ENCODE results near the gene CCDC144A. TPM values are rescaled to one million over a fixed set of nuclear protein-coding genes. Genes with fewer than 3 reads are reported as not detected.
"Not testable (repeated sequence)": the region's sequence is repeated elsewhere in the genome, so short reads cannot be mapped to it uniquely, and the experiment has no call there.

CCDC144A gene
- total and polyA plus RNA-seq, 11 donors = 0.31 to 4.4 (median 1.3) TPM; not detected in 1

GRCh38 chr17:16751224-16751923 lies 61.3 kb downstream of the CCDC144A start:
- WGBS, 4 donors = 0 to 47% (median 28%) methylated on average over 3 to 10 of the region's 10 CpGs
- H3K4me3 ChIP-seq; H3K27ac ChIP-seq; intact Hi-C loops (cut with DNase I); H3K36me3 ChIP-seq; H3K4me1 ChIP-seq; DNase-seq; H3K9me3 ChIP-seq: not testable (repeated sequence)
- H3K27me3 ChIP-seq = peaks cover 0 to 14% (median 0%) of the 10 kb centered on the region in 9 donors
- TF ChIP-seq CTCF (IDR thresholded peaks at IDR 0.05) = peak; percentile 21 to 60 (median 47)
- ATAC-seq = peak in 2 of 4 donors; percentile 37 to 61

- not testable (repeated sequence) for ATAC-seq
These were observed 61.9 kb downstream of the CCDC144A start for GRCh38 chr17:16751924-16752287.

DNA sequence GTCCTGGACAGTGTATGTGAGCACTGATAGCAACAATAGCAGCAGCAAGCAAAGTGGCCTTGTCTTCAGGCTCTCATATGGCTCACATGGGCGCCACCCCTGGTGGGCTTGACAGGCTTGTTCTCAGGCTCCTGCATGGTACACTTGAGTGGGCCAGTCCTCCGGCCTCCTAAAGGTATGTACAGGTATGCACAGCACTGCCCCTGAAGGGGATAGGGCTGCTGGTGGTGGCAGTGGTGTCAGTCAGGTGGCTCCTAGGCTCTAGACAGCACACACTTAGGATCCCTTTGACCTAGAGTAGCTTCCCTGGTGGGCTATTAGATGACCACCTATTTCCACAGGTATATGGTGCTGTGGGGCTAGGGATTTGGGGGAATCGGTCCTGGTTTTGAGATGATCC lies 67.5 kb downstream of the CCDC144A start:
- H3K4me1 ChIP-seq; DNase-seq; H3K4me3 ChIP-seq; H3K9me3 ChIP-seq; H3K27ac ChIP-seq; H3K36me3 ChIP-seq; ATAC-seq; H3K27me3 ChIP-seq; intact Hi-C loops (cut with DNase I): not testable (repeated sequence)
- 83 to 100% (median 94%) methylated on average over 1 to 3 of the region's 3 CpGs for WGBS, 4 donors

More at GRCh38 chr17:16751924-16752287, 61.9 kb downstream of the CCDC144A start:
- intact Hi-C loops (cut with DNase I); H3K27ac ChIP-seq; H3K9me3 ChIP-seq; H3K4me1 ChIP-seq; DNase-seq; H3K4me3 ChIP-seq; H3K36me3 ChIP-seq: not testable (repeated sequence)
- WGBS, 4 donors = 91 to 100% (median 92%) methylated on average over 2 to 10 of the region's 10 CpGs
- H3K27me3 ChIP-seq = peaks cover 0 to 13% (median 0%) of the 10 kb centered on the region in 9 donors

DNA sequence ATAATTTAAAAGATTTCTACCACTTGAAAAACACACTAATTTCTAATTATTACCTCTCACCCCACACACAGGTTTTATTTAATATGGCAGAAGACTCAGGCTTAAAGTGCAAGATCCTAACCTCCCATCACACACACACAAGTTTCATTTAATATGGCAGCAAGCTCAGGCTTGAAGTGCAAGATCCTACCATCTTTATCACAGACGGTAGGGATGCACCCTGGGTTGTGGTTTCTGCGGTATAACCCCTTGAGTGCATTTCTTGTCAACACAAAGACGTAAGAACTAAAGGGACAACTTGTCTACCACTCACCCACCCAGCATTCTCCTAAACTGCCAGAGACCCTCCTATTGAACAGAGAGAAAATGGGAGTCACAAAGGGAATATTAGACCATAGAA lies 68.1 kb downstream of the CCDC144A start:
- H3K4me1 ChIP-seq; ATAC-seq; H3K36me3 ChIP-seq; H3K9me3 ChIP-seq; H3K27me3 ChIP-seq; H3K27ac ChIP-seq; H3K4me3 ChIP-seq; DNase-seq; intact Hi-C loops (cut with DNase I): not testable (repeated sequence)
- 86 to 93% (median 92%) methylated on average over 3 of the region's 3 CpGs; no CpG with 5 or more reads in 1 of the 4 donors for WGBS, 4 donors

- H3K9me3 ChIP-seq; H3K4me3 ChIP-seq; ATAC-seq; H3K27me3 ChIP-seq; H3K4me1 ChIP-seq; intact Hi-C loops (cut with DNase I); H3K36me3 ChIP-seq; H3K27ac ChIP-seq; DNase-seq: not testable (repeated sequence)
- 80 to 100% (median 97%) methylated on average over 1 to 2 of the region's 2 CpGs for WGBS, 4 donors
These were observed 78.5 kb downstream of the CCDC144A start for GRCh38 chr17:16768290-16769175.

- H3K4me3 ChIP-seq; ATAC-seq; H3K9me3 ChIP-seq; H3K4me1 ChIP-seq; DNase-seq; H3K36me3 ChIP-seq; intact Hi-C loops (cut with DNase I); H3K27me3 ChIP-seq; H3K27ac ChIP-seq: not testable (repeated sequence)
- WGBS, 4 donors = 79 to 90% methylated on average over 2 of the region's 4 CpGs; no CpG with 5 or more reads in 2 of the 4 donors
These were observed 82.5 kb downstream of the CCDC144A start for GRCh38 chr17:16772394-16773145.

GRCh38 chr17:16773146-16773522 lies 83.1 kb downstream of the CCDC144A start:
- intact Hi-C loops (cut with DNase I) = not testable (repeated sequence)

DNA sequence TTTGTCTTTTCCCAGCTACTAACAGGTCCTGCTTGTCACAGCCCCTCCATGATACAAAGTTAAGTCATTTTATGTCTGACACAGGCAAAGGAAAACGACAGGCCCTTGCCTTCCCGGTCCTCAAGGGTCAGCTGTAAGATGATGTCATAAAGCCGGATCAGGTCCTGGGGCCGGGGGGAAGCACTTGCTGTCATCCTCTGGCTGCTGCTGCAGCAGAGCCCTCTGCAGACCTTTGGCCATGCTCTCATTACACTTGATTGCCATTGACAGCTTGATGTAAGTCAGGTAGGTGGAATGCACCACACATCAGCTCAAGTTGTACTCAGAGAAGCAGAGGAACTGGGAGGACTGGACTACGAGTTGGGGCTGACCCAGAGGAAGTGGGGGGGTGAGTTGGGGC lies 97.8 kb downstream of the CCDC144A start:
- ATAC-seq; H3K27ac ChIP-seq; H3K4me3 ChIP-seq; H3K4me1 ChIP-seq; H3K36me3 ChIP-seq; DNase-seq; H3K27me3 ChIP-seq; H3K9me3 ChIP-seq; intact Hi-C loops (cut with DNase I): not testable (repeated sequence)
- WGBS, 4 donors = 0 to 49% (median 37%) methylated on average over 1 to 5 of the region's 5 CpGs

More at GRCh38 chr17:16773146-16773522, 83.1 kb downstream of the CCDC144A start:
- H3K27me3 ChIP-seq, H3K9me3 ChIP-seq, H3K4me1 ChIP-seq, H3K4me3 ChIP-seq, H3K36me3 ChIP-seq, DNase-seq, H3K27ac ChIP-seq: not testable (repeated sequence)
- no CpG with 5 or more reads among the region's 2 CpGs for WGBS, 4 donors
- ATAC-seq = peak in 2 of 4 donors; percentile 73 to 80

DNA sequence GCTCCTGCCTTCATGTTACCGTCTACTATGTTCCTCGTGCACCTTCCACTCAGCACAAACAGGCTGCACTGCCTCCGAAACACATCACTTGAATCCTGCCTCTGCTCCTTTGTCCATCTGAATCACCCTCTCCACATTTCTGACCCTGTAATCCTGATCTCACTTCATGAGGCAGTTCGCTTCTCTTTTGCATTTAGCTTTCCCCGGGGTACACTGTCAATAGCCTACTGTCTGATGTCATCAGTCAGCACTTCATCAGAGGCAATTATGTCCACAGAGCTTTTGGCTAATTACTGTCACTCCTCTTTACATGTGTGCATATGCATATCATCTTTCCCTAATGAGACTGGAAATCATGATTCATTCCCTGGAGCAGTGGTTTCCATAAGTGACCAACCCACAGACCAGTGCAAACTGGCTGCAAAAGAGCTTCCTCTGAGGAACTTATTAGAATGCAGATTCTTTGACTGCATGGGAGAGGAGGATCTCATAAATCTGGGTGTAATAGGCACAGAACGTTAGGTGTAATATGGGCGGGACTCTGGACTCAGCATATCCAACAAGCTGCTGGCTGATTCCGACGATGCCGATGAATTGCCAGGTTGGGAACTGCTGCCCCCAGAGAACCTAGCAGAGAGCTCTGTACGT lies 99.0 kb downstream of the CCDC144A start:
- DNase-seq; H3K9me3 ChIP-seq; H3K4me3 ChIP-seq; ATAC-seq; H3K27ac ChIP-seq; H3K4me1 ChIP-seq; intact Hi-C loops (cut with DNase I); H3K27me3 ChIP-seq; H3K36me3 ChIP-seq: not testable (repeated sequence)
- WGBS, 4 donors = 70 to 91% (median 84%) methylated on average over 3 to 7 of the region's 11 CpGs
